ENCODE data around the gene NHLRC3. TPM values are rescaled to one million over a fixed set of nuclear protein-coding genes. Genes with fewer than 3 reads are reported as not detected.

The NHLRC3 gene
- total and polyA plus RNA-seq, 9 of the 15 experiments (the other 6 are each of a cell fraction or from before 2014, with no cell fraction given), result 5.5 to 15.3 (median 9.0) TPM

DNA sequence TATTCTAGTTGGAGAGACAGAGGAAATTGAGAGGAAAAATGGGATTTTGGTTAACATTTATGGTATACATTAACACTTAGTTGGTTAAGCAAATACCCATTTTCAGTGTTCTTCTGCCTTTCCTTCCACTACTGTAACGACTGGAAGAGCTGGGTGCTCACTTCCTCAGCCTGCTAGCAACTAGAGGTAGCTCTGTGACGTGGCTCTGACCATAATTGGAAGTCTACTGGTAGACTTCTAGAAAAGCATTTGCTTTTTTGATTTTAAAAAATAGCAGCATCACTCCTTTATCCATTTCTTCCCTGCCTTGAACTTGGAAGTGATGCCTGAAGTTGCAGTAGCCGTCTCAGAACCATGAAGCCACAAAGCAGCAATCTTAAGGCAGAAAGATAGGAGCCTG is 15.9 kb downstream of the NHLRC3 start:
- FAIRE-seq (no peak), DNase-seq (ENCODE audit: extremely low read depth in 1 of 4, low spot score in 3 of 4) (no peak), ATAC-seq (no peak)
- Histone ChIP-seq H3K9ac (ENCODE audit: insufficient read depth in 1 of 2, low read depth in 2 of 2, low read length in 2 of 2) (no peak overlapping the region), H3K4me3 (no peak overlapping the region), H3K9me1 (ENCODE audit: control insufficient read depth, insufficient read depth, low read length) (no peaks in the 10 kb centered on the region), H2AFZ (ENCODE audit: low read depth, low read length) (no peak overlapping the region), H4K20me1 (replicated peaks; ENCODE audit: control insufficient read depth, insufficient read depth, low read length) (no peaks in the 10 kb centered on the region), H3K79me2 (ENCODE audit: control insufficient read depth, insufficient read depth, low read length) (no peaks in the 10 kb centered on the region), H3K4me1 (replicated peaks in 1 of 2; ENCODE audit: control insufficient read depth in 2 of 2, insufficient read depth in 2 of 2, low read length in 2 of 2) (no peaks in the 10 kb centered on the region), H3K9me3 (replicated peaks; ENCODE audit: control insufficient read depth, insufficient read depth, low read depth, low read length) (no peaks in the 10 kb centered on the region), H3K4me2 (ENCODE audit: insufficient read depth, low read length) (no peak overlapping the region), H3K27ac (ENCODE audit: extremely low read depth, low read depth, low read length) (no peak overlapping the region), H3K27me3 (ENCODE audit: control insufficient read depth in 2 of 2, insufficient read depth in 2 of 2, low read length in 2 of 2) (no peaks in the 10 kb centered on the region), H3K36me3 (ENCODE audit: control insufficient read depth, insufficient read depth, low read length) (peaks cover 4% of the 10 kb centered on the region; the same call in 2 of the 3 replicates)
- CTCF ChIA-PET (ENCODE audit: low intra/inter-chr PET ratio), result no interaction called here
- POLR2A ChIA-PET, result no interaction called here
- no TSS peak for BruUV-seq (replicated peaks)
- intact Hi-C loops (cut with micrococcal nuclease) (loop anchor here (10.0 kb wide), 2 partner anchors 211 to 561 kb away; no protein-coding TSS in a partner anchor), in situ Hi-C loops (cut with MboI) (no loop called here)
- TF ChIP-seq SPI1 (IDR thresholded peaks at IDR 0.05; ENCODE audit: borderline replicate concordance, low read depth, low read length), result no peak
- TF ChIP-seq ZNF12 (CRISPR knock-in tag; IDR thresholded peaks at IDR 0.05), result no peak
- TF ChIP-seq SAP30 (IDR thresholded peaks at IDR 0.05; ENCODE audit: borderline replicate concordance, insufficient read depth, low read depth, low read length, poor library complexity, severe bottlenecking), result no peak
- TF ChIP-seq WHSC1 (IDR thresholded peaks at IDR 0.05; ENCODE audit: low read length), result no peak
- TF ChIP-seq KDM1A (IDR thresholded peaks at IDR 0.05), result no peak
- no peak for TF ChIP-seq C11orf30 (IDR thresholded peaks at IDR 0.05; ENCODE audit: low read depth)
- no peak for TF ChIP-seq GTF2A2 (tag; IDR thresholded peaks at IDR 0.05)
- TF ChIP-seq, protein P1, sequence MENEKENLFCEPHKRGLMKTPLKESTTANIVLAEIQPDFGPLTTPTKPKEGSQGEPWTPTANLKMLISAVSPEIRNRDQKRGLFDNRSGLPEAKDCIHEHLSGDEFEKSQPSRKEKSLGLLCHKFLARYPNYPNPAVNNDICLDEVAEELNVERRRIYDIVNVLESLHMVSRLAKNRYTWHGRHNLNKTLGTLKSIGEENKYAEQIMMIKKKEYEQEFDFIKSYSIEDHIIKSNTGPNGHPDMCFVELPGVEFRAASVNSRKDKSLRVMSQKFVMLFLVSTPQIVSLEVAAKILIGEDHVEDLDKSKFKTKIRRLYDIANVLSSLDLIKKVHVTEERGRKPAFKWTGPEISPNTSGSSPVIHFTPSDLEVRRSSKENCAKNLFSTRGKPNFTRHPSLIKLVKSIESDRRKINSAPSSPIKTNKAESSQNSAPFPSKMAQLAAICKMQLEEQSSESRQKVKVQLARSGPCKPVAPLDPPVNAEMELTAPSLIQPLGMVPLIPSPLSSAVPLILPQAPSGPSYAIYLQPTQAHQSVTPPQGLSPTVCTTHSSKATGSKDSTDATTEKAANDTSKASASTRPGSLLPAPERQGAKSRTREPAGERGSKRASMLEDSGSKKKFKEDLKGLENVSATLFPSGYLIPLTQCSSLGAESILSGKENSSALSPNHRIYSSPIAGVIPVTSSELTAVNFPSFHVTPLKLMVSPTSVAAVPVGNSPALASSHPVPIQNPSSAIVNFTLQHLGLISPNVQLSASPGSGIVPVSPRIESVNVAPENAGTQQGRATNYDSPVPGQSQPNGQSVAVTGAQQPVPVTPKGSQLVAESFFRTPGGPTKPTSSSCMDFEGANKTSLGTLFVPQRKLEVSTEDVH (IDR thresholded peaks at IDR 0.05; ENCODE audit: low read depth, partially characterized antibody), result no peak
- TF ChIP-seq SNRNP70 (optimal IDR thresholded peaks at IDR 0.05; ENCODE audit: low read depth, low read length), result no peak
- no peak for TF ChIP-seq TFE3 (CRISPR knock-in tag; IDR thresholded peaks at IDR 0.05)
- TF ChIP-seq RFX7 (CRISPR knock-in tag; IDR thresholded peaks at IDR 0.05), result no peak
- no peak for TF ChIP-seq CBX3 (IDR thresholded peaks at IDR 0.05; ENCODE audit: borderline replicate concordance in 1 of 2, low read length in 2 of 2)
- TF ChIP-seq SAFB2 (IDR thresholded peaks at IDR 0.05; ENCODE audit: borderline replicate concordance, low read depth, low read length, severe bottlenecking), result no peak
- no peak for TF ChIP-seq ARHGAP35 (IDR thresholded peaks at IDR 0.05; ENCODE audit: partially characterized antibody)
- WGBS (ENCODE audit: insufficient coverage, low coverage, missing lambda C conversion rate), result 41% methylated on average over 3 of the region's 3 CpGs
